HepG2 (cell line): ENCODE results near the gene CDC37L1. TPM values are rescaled to one million over a fixed set of nuclear protein-coding genes. Genes with fewer than 3 reads are reported as not detected.

Source experiments
- ATAC-seq: fragments of 200-7000 bp; cut with Tn5 transposase; 3 replicates; pipeline ENCODE4 v1.9.1; 2020; ENCODE audit warnings: mild to moderate bottlenecking, moderate library complexity
- BruUV-seq: library from RNA; stranded (reverse); fragments of 400-500 nt; replicated peaks from 2 replicates; lab custom pipeline; 2021; lab: Mats Ljungman, UMichigan
- CTCF ChIA-PET: fragments of 300-600 bp; formaldehyde crosslinking; extraction: SDS; loops from one replicate; lab custom pipeline; 2021; ENCODE audit warnings: low total read pairs, inconsistent platforms, low intra/inter-chr PET ratio; lab: Yijun Ruan, JAX
- POLR2A ChIA-PET: fragments of 350-600 bp; sonication (Branson Sonifier 250); formaldehyde crosslinking; loops from one replicate; lab custom pipeline; 2020; ENCODE audit warnings: antibody characterized with exemption, inconsistent platforms; lab: Yijun Ruan, JAX
- DNase-seq: peaks from one replicate; pipeline ENCODE4 v3.0.0-alpha.2; 2015; ENCODE audit warnings: low spot score
- FAIRE-seq: peaks from 3 replicates; lab custom pipeline; 2011; peaks lifted over from hg19 to GRCh38; lab: Jason Lieb, UNC
- H2AFZ ChIP-seq: one replicate; pipeline ENCODE4 v1.6.1; 2011; ENCODE audit warnings: low read length, inconsistent platforms
- H3K27ac ChIP-seq: fragments of 300-600 bp; 3 replicates; pipeline ENCODE4 v1.8.0; 2011; ENCODE audit warnings: mixed run types, mild to moderate bottlenecking, mixed read lengths, low read length, inconsistent platforms; ENCODE audit not compliant: insufficient read depth; ENCODE audit errors: extremely low read length
- H3K27me3 ChIP-seq, 2 experiments: fragments of 200-600 bp in 1 of 2; 2 replicates in 1 of 2; 3 replicates in 1 of 2; pipeline versions ENCODE4 v1.6.0 to v1.8.0; 2011; ENCODE audit warnings: low read length in 2 of 2, mild to moderate bottlenecking in 2 of 2, moderate library complexity in 2 of 2, inconsistent platforms in 1 of 2; ENCODE audit not compliant: insufficient read depth in 2 of 2, control insufficient read depth in 1 of 2
- H3K36me3 ChIP-seq, 2 experiments: fragments of 200-600 bp in 1 of 2; replicated peaks in 1 of 2; 2 replicates in 1 of 2; 3 replicates in 1 of 2; pipeline versions ENCODE4 v1.5.1 to v1.8.0; 2011; ENCODE audit warnings: low read length in 2 of 2, inconsistent platforms in 1 of 2; ENCODE audit not compliant: insufficient read depth in 2 of 2, control insufficient read depth in 1 of 2
- H3K4me1 ChIP-seq: 2 replicates; pipeline ENCODE4 v1.5.1; 2012; ENCODE audit warnings: low read length, inconsistent platforms; ENCODE audit not compliant: insufficient read depth
- H3K4me2 ChIP-seq: 2 replicates; pipeline ENCODE4 v1.6.0; 2011; ENCODE audit warnings: low read depth, low read length, inconsistent platforms
- H3K4me3 ChIP-seq, 3 experiments: fragments of 200-600 bp in 1 of 3; sonication (generic), shearing (Covaris generic) in 1 of 3; replicated peaks in 1 of 3; 2 replicates each; pipeline ENCODE4 v1.5.1; 2011 to 2016; ENCODE audit warnings: low read length in 3 of 3, inconsistent platforms in 2 of 3, low read depth in 2 of 3, mild to moderate bottlenecking in 2 of 3, control low read depth in 1 of 3, mixed read lengths in 1 of 3; ENCODE audit not compliant: insufficient read depth in 1 of 3
- H3K79me2 ChIP-seq: one replicate; pipeline ENCODE4 v1.6.1; 2011; ENCODE audit warnings: low read length, inconsistent platforms; ENCODE audit not compliant: insufficient read depth
- H3K9ac ChIP-seq: 2 replicates; pipeline ENCODE4 v1.6.0; 2011; ENCODE audit warnings: mild to moderate bottlenecking, low read depth, low read length, inconsistent platforms; ENCODE audit not compliant: insufficient read depth
- H3K9me3 ChIP-seq: 2 replicates; pipeline ENCODE4 v1.5.1; 2012; ENCODE audit warnings: mild to moderate bottlenecking, low read length
- H4K20me1 ChIP-seq: 2 replicates; pipeline ENCODE4 v1.6.0; 2011; ENCODE audit warnings: inconsistent platforms, mild to moderate bottlenecking, low read length, moderate library complexity; ENCODE audit not compliant: insufficient read depth
- AKAP8 ChIP-seq: sonication (generic); formaldehyde crosslinking; IDR thresholded peaks from 2 replicates; pipeline ENCODE4 v1.5.1; 2020; ENCODE audit warnings: mild to moderate bottlenecking, missing genetic modification reagents
- ATF7 ChIP-seq, 2 experiments: fragments of 450-650 bp in 1 of 2; sonication (generic) in 1 of 2; formaldehyde crosslinking in 1 of 2; IDR thresholded peaks; 2 replicates each; pipeline versions ENCODE4 v1.4.0 to v1.6.1; 2016 to 2020; ENCODE audit warnings: antibody characterized with exemption in 1 of 2, mild to moderate bottlenecking in 1 of 2, missing genetic modification reagents in 1 of 2
- CREB1 ChIP-seq, 2 experiments: fragments of 450-650 bp in 1 of 2; IDR thresholded peaks; 2 replicates each; pipeline ENCODE4 v1.6.1; 2016 to 2017; ENCODE audit warnings: control low read depth in 1 of 2, mild to moderate bottlenecking in 1 of 2, missing compliant biosample characterization in 1 of 2, missing genetic modification characterization in 1 of 2
- CTCF ChIP-seq: sonication (generic); formaldehyde crosslinking; IDR thresholded peaks from 2 replicates; pipeline ENCODE4 v1.5.0; 2020; ENCODE audit warnings: mild to moderate bottlenecking, missing genetic modification reagents, moderate library complexity
- FOSL1 ChIP-seq: sonication (generic); formaldehyde crosslinking; IDR thresholded peaks from 2 replicates; pipeline ENCODE4 v1.9.0; 2021; ENCODE audit warnings: missing genetic modification reagents, borderline replicate concordance
- GABPA ChIP-seq, 2 experiments: IDR thresholded peaks; 2 replicates each; pipeline ENCODE4 v1.6.1; 2011 to 2016; ENCODE audit warnings: low read depth in 2 of 2, low read length in 1 of 2, missing biosample characterization in 1 of 2, missing genetic modification characterization in 1 of 2
- GLI4 ChIP-seq: sonication (generic); formaldehyde crosslinking; IDR thresholded peaks from 2 replicates; pipeline ENCODE4 v1.5.1; 2020; ENCODE audit warnings: missing genetic modification reagents, mild to moderate bottlenecking, moderate library complexity, borderline replicate concordance
- JDP2 ChIP-seq: sonication (generic); formaldehyde crosslinking; IDR thresholded peaks from 2 replicates; pipeline ENCODE4 v1.8.1; 2022; ENCODE audit warnings: missing genetic modification reagents, borderline replicate concordance
- KDM3A ChIP-seq: IDR thresholded peaks from 2 replicates; pipeline ENCODE4 v1.6.1; 2018; ENCODE audit warnings: low read depth, missing compliant biosample characterization
- NFRKB ChIP-seq: fragments of 450-650 bp; IDR thresholded peaks from 2 replicates; pipeline ENCODE4 v1.6.1; 2017
- PHF21A ChIP-seq: sonication (generic); formaldehyde crosslinking; IDR thresholded peaks from 2 replicates; pipeline ENCODE4 v1.5.0; 2020; ENCODE audit warnings: mild to moderate bottlenecking, missing genetic modification reagents
- REL ChIP-seq: sonication (generic); formaldehyde crosslinking; conservative IDR thresholded peaks from 2 replicates; pipeline ENCODE4 v1.8.0; 2022; ENCODE audit warnings: mild to moderate bottlenecking, missing genetic modification reagents, moderate library complexity
- SMC3 ChIP-seq: IDR thresholded peaks from 2 replicates; pipeline ENCODE4 v1.6.1; 2011; ENCODE audit warnings: low read length, improper control_type of control experiment
- ZBTB42 ChIP-seq: sonication (generic); formaldehyde crosslinking; IDR thresholded peaks from 2 replicates; pipeline ENCODE4 v1.5.0; 2020; ENCODE audit warnings: mild to moderate bottlenecking, missing genetic modification reagents
- ZNF317 ChIP-seq: sonication (generic); formaldehyde crosslinking; IDR thresholded peaks from 2 replicates; pipeline ENCODE4 v1.5.0; 2020; ENCODE audit warnings: mild to moderate bottlenecking, missing genetic modification reagents
- ZNF337 ChIP-seq: sonication (generic); formaldehyde crosslinking; IDR thresholded peaks from 2 replicates; pipeline ENCODE4 v1.5.1; 2020; ENCODE audit warnings: missing genetic modification reagents, low read depth, mild to moderate bottlenecking, borderline replicate concordance
- ZNF430 ChIP-seq: sonication (generic); formaldehyde crosslinking; IDR thresholded peaks from 2 replicates; pipeline ENCODE4 v1.9.0; 2021; ENCODE audit warnings: mild to moderate bottlenecking, missing genetic modification reagents
- ZNF720 ChIP-seq: sonication (generic); formaldehyde crosslinking; IDR thresholded peaks from 2 replicates; pipeline ENCODE4 v1.4.0; 2020; ENCODE audit warnings: missing genetic modification reagents
- WGBS: methylation state at CpG from one replicate; pipeline ENCODE4 v1.1.6; 2017; ENCODE audit warnings: low lambda C conversion rate; 5-methylcytosine and 5-hydroxymethylcytosine counted together
- in situ Hi-C: cut with HindIII; loops from 2 replicates; pipeline ENCODE4 v1.10.0; 2017; ENCODE audit warnings: low pct_unique_long_range_greater_than_20kb; ENCODE audit not compliant: extremely low pct_ligation_motif_present
- intact Hi-C: fragments of 100-400 bp; cut with micrococcal nuclease; formaldehyde crosslinking; loops from one replicate; pipeline ENCODE4 v1.10.0; 2022; ENCODE audit not compliant: unreplicated experiment
- polyA plus RNA-seq, 8 experiments: library from polyadenylated mRNA; depleted of rRNA in 3 of 8; stranded (reverse) in 7 of 8; unstranded in 1 of 8; fragments of >200 nt; fragmentation: Illumina TruSeq in 4 of 8; extraction: Trizol in 4 of 8; gene quantifications; 2 replicates each; pipeline versions ENCODE4 v1.2.1 to v1.2.3, GENCODE V29; 2011 to 2016; ENCODE audit warnings: low read depth in 4 of 8, missing spikeins in 1 of 8, mixed read lengths in 1 of 8; ENCODE audit not compliant: insufficient read depth in 1 of 8
- total RNA-seq, 5 experiments: library from RNA; depleted of rRNA; stranded (reverse); fragments of >200 nt; fragmentation: Illumina TruSeq; extraction: Trizol; gene quantifications; 2 replicates each; pipeline ENCODE4 v1.2.3, GENCODE V29; 2016; ENCODE audit warnings: low read depth in 1 of 5

CDC37L1 gene
- total and polyA plus RNA-seq, 2 of the 13 experiments (the other 11 are each of a cell fraction or from before 2014, with no cell fraction given) = 5.5 to 17.0 TPM

- no peak overlapping the region for H3K4me3 ChIP-seq
- in situ Hi-C loops = loop anchor here (25.0 kb wide), 1 partner anchor 252 kb away; no protein-coding TSS in a partner anchor
- no peak overlapping the region for H3K27ac ChIP-seq
- H2AFZ ChIP-seq = no peak overlapping the region
- peak; percentile 36; the same call in 1 of the 2 replicates for TF ChIP-seq ATF7 (IDR thresholded peaks at IDR 0.05)
- no peak for TF ChIP-seq ATF7 (CRISPR knock-in tag; IDR thresholded peaks at IDR 0.05)
- TF ChIP-seq GABPA (IDR thresholded peaks at IDR 0.05; ENCODE audit: low read depth, low read length) = no peak
- no peak for TF ChIP-seq GABPA (CRISPR knock-in tag; IDR thresholded peaks at IDR 0.05; ENCODE audit: low read depth)
- TF ChIP-seq CREB1 (IDR thresholded peaks at IDR 0.05) = peak; percentile 19; the same call in 1 of the 2 replicates
- no peak for TF ChIP-seq CREB1 (CRISPR knock-in tag; IDR thresholded peaks at IDR 0.05)
- no peak for TF ChIP-seq KDM3A
- TF ChIP-seq, all 625 proteins: peak for 2
- 40% methylated on average over 2 of the region's 2 CpGs for WGBS
- DNase-seq (no peak), FAIRE-seq (no peak), ATAC-seq (no peak)
- POLR2A ChIA-PET = interaction anchor here (1.0 kb wide), 1 partner anchor 40 kb away, joined by 4 read pairs; the partner anchor contains the start of gene CDC37L1
- Histone ChIP-seq H3K9ac (no peak overlapping the region), H3K4me1 (no peaks in the 10 kb centered on the region), H3K27me3 (no peaks in the 10 kb centered on the region), H3K4me2 (no peak overlapping the region), H3K9me3 (no peaks in the 10 kb centered on the region), H4K20me1 (no peaks in the 10 kb centered on the region), H3K36me3 (no peaks in the 10 kb centered on the region), H3K79me2 (no peaks in the 10 kb centered on the region)
- CTCF ChIA-PET = interaction anchor here (1.2 to 1.3 kb wide), 2 partner anchors 23 to 35 kb away, joined by 3 read pairs; partner anchors contain the start of gene PLPP6
- intact Hi-C loops = no loop called here
- no TSS peak for BruUV-seq
Measured at GRCh38 chr9:4639420-4639819, 39.9 kb upstream of the CDC37L1 start.

GRCh38 chr9:4640027-4640426 lies 39.3 kb upstream of the CDC37L1 start:
- Histone ChIP-seq H3K36me3 (no peaks in the 10 kb centered on the region), H3K9ac (no peak overlapping the region), H2AFZ (no peak overlapping the region), H3K27ac (no peak overlapping the region), H3K79me2 (no peaks in the 10 kb centered on the region), H3K4me2 (no peak overlapping the region), H4K20me1 (no peaks in the 10 kb centered on the region), H3K9me3 (no peaks in the 10 kb centered on the region), H3K4me3 (no peak overlapping the region), H3K4me1 (no peaks in the 10 kb centered on the region), H3K27me3 (no peaks in the 10 kb centered on the region)
- in situ Hi-C loops (loop anchor here (25.0 kb wide), 1 partner anchor 253 kb away; no protein-coding TSS in a partner anchor), intact Hi-C loops (loop anchor here (1.0 to 10.0 kb wide), 3 partner anchors 38 to 325 kb away; no protein-coding TSS in a partner anchor)
- ATAC-seq = peak; percentile 43; the same call in 2 of the 3 replicates
- ChIA-PET POLR2A (interaction anchor here (1.0 kb wide), 1 partner anchor 39 kb away, joined by 4 read pairs; the partner anchor contains the start of gene CDC37L1), CTCF (interaction anchor here (1.2 to 1.3 kb wide), 2 partner anchors 22 to 35 kb away, joined by 3 read pairs; partner anchors contain the start of gene PLPP6)
- peak; percentile 15 for DNase-seq
- no TSS peak for BruUV-seq
- 64% methylated on average over 2 of the region's 2 CpGs for WGBS
- no peak for FAIRE-seq
- TF ChIP-seq NFRKB (no peak), GLI4 (CRISPR knock-in tag) (no peak), FOSL1 (CRISPR knock-in tag) (no peak), ZNF337 (CRISPR knock-in tag) (no peak), ZNF430 (no peak), JDP2 (CRISPR knock-in tag) (no peak), ZNF317 (CRISPR knock-in tag) (no peak), SMC3 (peak; percentile 52; the same call in 1 of the 2 replicates), REL (CRISPR knock-in tag) (no peak), CTCF (CRISPR knock-in tag) (peak; percentile 66), PHF21A (no peak), ZNF720 (CRISPR knock-in tag) (no peak), ZBTB42 (CRISPR knock-in tag) (no peak), AKAP8 (CRISPR knock-in tag) (no peak)
